Activated CD8-positive, alpha-beta memory T cell treated with anti-CD3 and anti-CD28 coated beads for 36 hours (primary cell): ENCODE measurements around the gene KIDINS220. TPM values are rescaled to one million over a fixed set of nuclear protein-coding genes. Genes with fewer than 3 reads are reported as not detected.
"Not testable (repeated sequence)": the region's sequence is repeated elsewhere in the genome, so short reads cannot be mapped to it uniquely, and the experiment has no call there.

Experiments used
- CTCF ChIA-PET: fragments of 350-600 bp; sonication (Branson Sonifier 250); formaldehyde crosslinking; loops from one replicate; lab custom pipeline; 2021; ENCODE audit warnings: antibody characterized with exemption; lab: Charles Lee
- POLR2A ChIA-PET: fragments of 350-600 bp; sonication (Branson Sonifier 250); formaldehyde crosslinking; loops from one replicate; lab custom pipeline; 2021; ENCODE audit warnings: antibody characterized with exemption; lab: Charles Lee
- total RNA-seq, 2 experiments: library from RNA; stranded (reverse); gene quantifications; one replicate each; pipeline ENCODE4 v1.2.3, GENCODE V29; 2021

The KIDINS220 gene
- total RNA-seq, 2 experiments from 2014 or later: 25.6 to 27.0 TPM

DNA sequence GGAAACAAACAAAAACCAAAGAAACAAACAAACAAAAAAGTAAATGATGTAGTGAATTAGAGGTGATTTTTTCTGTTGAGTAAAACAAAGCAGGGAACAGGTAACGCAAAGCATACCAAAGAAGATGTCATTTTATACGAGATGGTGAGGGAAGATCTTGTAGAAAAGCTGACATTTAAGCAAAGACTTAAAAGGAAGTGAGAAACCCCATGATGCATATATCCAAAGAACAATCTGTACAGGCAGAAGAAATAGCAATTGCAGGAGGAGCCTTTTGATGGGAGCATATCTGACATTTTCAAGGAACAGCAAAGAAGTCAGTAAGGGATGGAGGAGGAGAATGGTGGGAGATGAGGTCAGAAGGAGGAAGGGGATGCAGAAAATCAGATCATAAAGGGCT lies 63.0 kb downstream of the KIDINS220 start:
- ChIA-PET CTCF (no interaction called here), POLR2A (no interaction called here)

DNA sequence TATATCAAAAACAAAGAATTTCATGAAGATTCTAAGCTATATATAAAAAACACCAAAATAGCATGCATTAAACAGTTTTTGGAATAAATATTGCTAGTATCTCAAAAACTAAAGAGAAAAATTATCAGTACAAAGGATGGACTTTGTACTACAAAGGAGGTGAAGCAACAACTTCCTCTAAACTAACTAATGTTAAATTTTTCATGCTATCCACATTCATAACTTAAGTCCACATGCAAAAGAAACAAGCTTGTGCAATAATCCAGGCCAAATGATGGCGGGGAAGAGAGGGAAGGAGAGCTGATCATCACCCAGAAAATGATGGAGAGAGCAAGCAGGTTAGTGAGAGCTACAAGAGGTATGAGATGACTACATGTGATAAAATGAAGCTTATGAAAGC lies 70.1 kb downstream of the KIDINS220 start:
- ChIA-PET POLR2A (no interaction called here), CTCF (no interaction called here)

DNA sequence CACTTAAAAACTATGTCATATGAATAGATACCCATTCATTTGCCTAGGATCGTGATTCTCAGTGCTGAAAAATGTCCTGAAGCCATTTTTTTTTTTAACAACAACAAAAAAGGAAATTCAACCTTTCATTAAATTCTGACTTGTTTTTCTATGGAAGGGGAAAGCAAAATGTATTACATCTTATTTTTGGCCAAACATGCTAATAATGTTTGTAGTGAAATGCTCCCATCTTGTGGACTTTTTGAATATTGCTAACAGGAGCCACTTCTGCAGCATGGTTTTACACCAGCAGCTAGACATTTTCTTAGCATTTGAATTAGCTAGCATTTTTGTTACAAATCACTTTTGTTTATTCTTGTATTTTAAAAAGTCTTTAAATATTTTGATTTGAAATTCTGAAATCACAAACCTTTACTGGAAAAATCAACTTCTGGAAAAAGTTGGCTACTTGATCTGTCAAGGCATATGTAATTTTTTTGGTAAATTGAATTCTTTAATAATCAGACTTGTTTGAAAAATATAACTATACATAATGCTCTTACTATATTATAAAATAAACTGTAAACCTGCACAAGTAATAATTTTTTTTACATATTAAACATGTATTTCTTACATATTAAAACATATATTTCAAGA lies 75.8 kb downstream of the KIDINS220 start:
- CTCF ChIA-PET: no interaction called here
- POLR2A ChIA-PET: no interaction called here

DNA sequence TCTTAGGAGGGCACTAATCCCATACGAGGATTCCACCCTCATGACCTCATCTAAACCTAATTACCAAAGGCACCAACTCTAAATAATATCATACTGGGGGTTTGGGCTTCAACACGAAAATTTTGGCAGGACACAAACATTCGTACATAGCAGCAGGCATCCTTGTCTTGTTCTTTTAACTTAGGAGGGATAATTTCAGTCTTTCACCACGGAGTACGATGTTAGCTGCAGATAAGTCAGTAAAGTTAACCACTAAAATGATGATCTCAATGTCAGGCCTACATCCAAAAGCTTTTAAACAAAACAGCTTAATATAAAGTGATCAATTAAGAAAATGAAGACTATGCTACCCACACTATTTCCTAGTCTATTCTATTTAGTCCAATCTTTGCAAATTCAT lies 80.7 kb downstream of the KIDINS220 start:
- CTCF ChIA-PET: no interaction called here

DNA sequence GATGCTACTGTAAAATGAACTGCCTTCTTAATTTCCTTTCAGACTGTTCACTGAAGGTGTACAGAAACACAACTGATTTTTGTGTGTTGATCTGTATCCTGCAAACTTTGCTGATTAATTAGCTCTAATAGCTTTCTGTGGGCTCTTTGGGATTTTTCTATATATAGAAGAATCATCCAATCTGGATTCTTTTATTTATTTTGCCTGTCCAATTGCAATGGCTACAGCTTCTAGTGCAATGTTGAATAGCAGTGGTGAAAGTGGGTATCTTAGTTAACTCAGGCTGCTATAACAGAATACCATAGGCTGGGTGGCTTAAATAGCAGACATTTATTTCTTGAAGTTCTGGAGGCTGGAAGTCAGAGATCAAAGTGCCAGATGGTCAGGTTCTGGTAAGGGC lies 81.2 kb downstream of the KIDINS220 start:
- ChIA-PET POLR2A (no interaction called here), CTCF (no interaction called here)

More for the DNA sequence above, 80.7 kb downstream of the KIDINS220 start:
- POLR2A ChIA-PET: no interaction called here

DNA sequence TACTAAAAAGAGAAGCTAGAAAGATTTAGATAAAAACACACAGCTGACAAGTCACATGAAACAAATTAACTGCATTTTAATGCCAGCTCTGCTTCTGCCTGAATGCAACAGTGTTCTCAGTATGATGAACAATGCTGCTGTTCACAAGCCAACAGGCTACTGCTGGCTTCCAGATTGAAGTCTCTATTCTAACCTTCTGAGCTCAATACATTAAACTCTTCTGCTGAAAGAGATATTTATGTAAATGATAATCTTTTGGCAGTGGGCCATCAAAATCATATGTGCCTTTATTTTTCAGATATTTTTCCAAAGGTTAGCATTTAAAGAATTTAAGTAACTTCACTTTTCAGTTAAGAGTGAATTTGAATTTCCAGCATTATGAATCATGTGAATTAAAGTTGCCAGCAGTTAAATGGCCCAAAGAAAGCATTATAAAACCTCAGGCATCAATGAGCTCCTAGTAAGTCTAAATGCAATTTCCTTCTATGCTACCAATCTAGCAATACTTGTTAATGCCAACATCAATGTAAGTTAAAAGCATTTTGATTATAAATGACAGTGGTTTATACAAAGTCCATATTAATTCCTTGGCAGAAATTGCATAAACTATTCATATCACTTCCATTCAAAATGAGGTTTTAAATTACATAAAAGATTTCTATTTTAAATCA lies 83.2 kb downstream of the KIDINS220 start:
- ChIA-PET CTCF (no interaction called here), POLR2A (no interaction called here)

DNA sequence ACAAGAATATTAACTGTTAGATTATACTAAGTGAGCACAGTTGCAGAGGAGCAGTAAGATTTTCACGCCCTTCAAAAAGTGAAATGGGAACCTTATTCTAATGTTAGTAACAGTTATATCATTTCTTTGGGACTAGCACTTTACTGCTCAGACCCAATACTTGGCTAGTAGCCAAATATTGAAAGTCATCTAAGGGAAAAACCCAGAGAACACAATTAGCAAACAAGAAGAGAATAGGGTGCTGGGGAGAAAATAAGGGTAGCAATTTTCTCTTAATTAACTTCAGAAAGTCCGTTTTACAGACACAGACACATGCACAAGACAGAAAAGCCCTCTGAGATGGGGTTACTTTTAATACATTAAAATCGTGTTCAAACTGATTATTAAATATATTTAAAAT lies 83.8 kb downstream of the KIDINS220 start:
- ChIA-PET POLR2A (no interaction called here), CTCF (no interaction called here)

DNA sequence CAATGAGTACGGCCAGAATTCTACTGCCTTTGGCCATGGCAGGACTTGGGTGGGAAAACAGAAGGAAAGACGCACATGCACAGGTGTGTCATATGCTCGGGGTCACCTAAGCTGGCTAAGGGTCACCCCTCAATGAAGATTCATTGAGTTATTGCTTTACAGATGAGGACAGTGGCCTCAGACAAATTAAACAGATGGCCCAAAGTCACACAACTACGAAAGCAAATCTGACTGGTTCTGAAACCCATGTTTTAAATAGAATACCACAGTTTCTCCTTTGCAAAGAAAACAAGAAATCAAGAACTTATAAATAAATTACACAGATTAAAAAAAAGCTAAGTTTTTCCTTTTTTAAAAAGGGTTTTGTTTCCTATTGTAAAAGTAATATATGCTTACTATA lies 85.0 kb downstream of the KIDINS220 start:
- POLR2A ChIA-PET: no interaction called here
- CTCF ChIA-PET: no interaction called here

DNA sequence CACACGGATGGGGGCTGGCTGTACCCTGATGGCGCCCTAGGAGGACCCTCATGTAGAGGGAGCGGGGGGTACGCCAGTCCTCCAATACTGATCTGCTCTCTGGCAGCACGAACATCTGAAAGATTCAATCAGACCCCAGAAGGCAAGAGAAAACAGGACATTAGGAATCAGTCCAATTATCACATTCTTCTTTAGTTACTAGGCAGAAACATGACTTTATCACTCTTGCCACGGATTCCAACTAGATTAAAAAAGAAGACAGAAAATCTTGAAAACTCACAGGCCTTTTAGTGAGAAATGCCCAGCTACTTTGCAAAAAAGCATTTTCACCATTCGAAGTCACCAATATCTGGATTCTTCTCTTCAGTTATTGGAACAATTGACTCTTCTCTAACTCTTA lies 87.2 kb downstream of the KIDINS220 start:
- CTCF ChIA-PET: interaction anchor here (0.6 kb wide), 1 partner anchor 29 kb away, joined by 3 read pairs; no protein-coding TSS in a partner anchor
- POLR2A ChIA-PET: no interaction called here

DNA sequence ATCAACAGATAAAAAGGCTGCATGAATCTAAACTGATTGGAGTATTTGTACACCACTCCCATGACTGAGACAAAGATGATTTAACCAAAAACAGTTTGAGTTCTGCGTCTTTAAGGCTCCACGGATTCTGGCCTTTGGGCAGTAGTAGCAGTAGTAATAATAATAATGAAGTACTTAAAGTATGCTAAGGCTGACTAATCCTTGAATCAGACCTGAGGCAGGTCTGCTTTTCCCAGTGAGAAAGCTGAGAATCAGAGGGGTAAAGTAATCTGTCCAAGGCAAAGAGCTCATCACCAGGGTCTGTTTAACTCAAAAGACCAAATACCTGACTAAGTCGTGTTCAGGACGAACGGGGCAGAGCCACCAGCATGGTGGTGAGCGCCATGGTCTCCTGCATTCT lies 94.2 kb downstream of the KIDINS220 start:
- ChIA-PET CTCF (no interaction called here), POLR2A (no interaction called here)

DNA sequence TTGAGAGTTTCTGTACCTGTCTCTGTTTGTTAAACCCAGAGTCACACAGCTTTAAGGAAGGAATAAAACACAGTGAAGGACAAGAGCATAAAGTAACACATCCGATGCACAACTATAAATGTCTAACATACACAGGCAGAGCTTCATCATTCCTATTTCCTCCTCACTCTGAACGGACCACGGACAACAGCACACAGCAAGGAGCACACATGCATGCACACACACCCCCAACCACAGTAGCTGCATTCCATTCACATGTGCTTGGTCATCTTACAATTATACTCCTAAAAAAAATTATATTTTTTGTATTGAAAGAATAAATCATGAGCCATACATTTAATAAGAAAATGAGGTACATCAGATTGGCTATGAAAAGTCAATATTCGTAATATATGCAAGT lies 97.3 kb downstream of the KIDINS220 start:
- ChIA-PET CTCF (no interaction called here), POLR2A (no interaction called here)

DNA sequence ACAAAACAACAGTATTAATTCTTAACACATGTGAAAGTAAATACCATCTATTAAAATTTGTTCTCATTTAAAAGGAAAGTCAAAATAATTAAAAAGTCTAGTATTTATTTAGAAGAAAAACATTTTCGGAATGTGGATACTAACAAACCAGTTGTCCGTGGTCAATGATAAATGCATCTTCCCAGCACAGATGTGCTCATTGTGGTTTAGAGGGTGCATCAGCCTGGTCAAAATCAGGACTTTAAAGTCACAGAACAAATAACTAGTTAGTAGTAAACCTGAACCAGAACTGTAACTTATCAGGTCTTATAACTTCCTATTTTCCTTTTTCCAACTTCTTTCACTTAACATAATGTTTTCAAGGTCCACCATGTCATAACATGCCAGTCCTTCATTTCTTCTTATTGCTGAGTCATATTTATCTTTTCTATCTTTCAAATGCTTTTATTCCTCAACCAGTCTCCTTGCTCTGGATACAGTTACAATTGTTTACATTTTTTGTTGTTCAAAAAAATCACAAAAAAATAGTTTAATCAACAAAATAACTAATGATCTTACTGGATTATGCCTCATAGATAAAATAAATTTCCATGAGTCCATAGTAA lies 99.7 kb downstream of the KIDINS220 start:
- POLR2A ChIA-PET: no interaction called here
- CTCF ChIA-PET: no interaction called here

DNA sequence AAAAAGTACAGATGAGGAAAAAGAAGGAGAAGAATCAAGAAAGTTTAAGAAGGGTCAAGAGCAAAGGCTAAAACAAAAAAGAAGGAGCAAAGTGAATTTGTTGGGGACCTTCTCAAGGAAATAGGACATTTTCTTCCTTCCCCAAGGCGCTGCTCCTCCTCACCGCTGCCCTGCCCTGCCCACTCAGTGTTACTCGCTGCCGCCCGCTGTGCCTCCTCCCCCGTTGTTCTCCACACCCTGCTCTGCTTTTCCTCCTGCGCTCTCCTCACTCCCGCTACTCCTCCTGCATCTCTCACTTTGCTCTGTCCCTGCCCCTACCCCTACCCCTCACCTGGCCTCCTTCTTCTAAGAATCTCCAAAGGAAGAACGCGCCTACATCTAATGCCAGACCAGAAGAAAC lies 104.8 kb downstream of the KIDINS220 start:
- ChIA-PET CTCF (no interaction called here), POLR2A (no interaction called here)

DNA sequence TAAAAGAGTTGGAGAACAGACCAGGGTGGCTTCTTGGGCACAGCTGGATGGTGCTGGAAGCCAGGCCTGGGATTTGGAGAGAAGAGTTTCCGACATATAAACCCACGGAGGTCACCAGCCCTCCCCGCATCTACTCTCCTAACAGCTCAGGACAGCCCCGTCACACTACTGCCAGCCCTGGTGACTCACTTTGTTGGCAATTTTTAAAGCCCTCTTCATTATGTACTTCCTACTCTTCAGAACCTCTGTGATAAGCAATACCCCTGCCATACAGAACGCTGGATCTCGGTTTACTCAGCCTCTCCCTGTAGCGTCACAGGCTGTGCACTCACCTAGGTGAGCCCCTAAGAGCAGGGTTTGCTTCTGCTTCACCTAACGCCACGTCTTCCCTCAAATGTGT lies 107.5 kb downstream of the KIDINS220 start:
- ChIA-PET CTCF (no interaction called here), POLR2A (no interaction called here)

DNA sequence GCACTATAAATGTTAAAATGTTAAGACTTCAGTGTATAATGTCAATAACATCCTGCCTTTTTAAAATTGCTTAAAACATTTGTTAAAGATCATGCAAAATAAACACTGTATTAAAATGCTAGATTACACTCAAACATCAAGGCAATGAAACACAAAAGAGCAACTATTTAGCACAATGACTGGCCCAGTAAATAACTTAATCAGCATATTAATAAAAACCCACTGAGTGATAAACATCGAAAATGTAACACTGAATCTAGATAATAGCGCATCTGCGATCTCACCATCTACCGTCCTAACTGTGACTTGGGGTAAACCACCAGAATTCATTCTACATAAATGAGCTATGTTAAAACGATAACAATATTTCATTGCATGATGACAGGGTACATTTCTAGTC lies 108.3 kb downstream of the KIDINS220 start:
- POLR2A ChIA-PET, CTCF ChIA-PET: not testable (repeated sequence)

DNA sequence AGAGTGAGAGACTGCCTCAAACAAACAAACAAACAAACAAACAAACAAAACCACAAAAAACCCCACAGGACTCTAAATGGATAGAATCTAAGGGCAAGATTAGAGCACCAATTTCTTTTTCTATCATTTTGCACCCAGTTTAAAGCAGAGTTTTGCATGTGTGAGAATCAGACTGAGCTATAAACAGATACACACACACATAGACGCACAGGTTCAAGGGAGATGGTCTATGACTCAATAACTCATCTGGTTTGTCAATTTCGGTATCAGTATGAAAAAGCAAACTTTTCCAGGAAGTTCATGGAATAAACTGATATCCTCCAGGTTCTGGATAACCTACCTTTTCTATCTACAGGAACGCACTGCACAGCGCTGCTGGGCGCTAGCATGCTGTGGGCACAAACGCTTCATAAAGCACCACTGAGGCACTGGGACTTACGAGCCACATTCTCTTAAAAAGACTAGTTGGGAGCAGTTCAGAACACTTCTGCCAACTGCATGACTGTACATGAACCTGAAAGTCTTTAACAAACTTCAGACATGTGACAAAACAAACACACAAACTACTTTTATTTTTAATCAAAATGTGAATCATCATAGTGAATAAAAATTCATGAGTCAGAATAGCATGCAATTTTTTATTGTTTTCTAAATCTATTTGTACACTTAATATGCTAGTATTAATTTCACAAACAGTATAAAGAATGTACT lies 109.0 kb downstream of the KIDINS220 start:
- ChIA-PET CTCF (no interaction called here), POLR2A (no interaction called here)

DNA sequence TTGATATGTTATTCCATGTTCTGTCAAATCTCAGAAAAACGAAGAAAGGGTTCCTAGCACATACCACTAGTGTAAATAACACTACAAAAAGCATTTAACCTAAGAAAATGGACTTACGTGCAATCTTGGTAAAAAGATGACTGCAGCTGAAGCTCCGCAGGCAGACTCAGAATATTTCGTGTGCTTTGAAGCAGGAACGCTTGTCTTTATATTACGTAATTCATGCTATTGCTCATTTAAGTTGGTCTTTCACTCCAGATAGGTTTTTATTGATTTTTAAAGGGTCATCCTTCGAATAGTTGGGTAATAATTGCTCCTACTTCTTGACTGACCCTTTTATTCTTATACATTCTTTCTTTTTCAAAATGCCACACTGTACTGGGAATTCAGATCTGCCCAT lies 111.6 kb downstream of the KIDINS220 start:
- ChIA-PET POLR2A (no interaction called here), CTCF (no interaction called here)

DNA sequence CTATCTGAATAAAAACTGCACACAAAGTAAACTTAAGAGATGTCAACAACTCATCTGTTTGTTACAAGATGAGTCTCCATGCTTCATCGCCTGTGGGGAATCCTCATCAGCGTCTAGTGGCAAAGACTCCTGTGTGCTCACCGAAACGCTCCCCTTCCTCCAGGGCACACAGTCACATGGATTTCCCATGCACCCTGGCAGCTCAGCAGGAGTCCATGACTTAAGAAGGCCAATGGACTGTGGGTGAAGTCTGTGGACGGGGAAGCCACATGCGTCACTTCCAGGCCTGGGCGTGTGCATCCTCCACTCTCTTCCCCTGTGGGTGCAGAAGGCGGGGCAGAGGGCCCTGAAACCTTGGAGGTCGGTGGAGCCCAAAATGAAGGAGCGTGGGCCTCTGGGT lies 114.4 kb downstream of the KIDINS220 start:
- CTCF ChIA-PET: no interaction called here
- POLR2A ChIA-PET: no interaction called here

DNA sequence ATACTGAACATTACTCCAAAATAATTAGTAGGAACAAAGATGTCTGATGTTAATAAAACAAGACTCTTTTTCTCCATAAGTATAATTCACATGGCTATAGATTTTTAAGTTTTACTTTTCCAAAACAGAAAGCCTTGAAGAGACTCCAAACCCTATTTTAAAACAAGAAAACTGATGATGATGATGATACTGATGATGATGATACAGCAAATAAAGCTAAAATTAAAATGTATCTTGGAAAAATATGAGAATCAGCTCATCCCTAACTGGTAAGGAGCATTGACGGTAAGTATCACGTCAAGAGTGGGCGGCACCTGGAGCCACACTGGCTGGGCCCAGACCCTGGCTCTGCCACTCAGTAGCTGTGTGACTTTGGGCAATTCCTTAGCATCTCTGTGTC lies 116.0 kb downstream of the KIDINS220 start:
- ChIA-PET POLR2A (no interaction called here), CTCF (interaction anchor here (0.7 kb wide), 1 partner anchor 28 kb away, joined by 3 read pairs; no protein-coding TSS in a partner anchor)

DNA sequence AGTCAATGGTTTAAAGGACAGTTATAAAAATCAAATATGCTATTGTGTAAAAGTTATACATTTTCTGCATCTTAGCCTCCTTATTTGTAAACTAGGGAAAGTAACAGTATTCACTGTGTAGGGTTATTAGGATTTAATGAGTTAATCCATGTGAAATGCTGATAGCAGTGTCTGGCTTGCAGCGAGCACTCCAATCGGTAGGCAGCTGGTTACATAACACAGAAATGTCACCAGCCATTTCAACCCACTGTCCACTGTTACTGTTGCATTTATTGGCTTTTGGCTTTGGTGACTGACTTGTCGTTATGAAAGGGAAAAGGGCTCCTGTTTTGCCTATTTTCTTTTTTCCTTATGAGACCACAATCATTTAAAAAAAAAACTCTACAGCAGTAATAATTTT lies 116.7 kb downstream of the KIDINS220 start:
- ChIA-PET CTCF (interaction anchor here (0.7 kb wide), 1 partner anchor 29 kb away, joined by 3 read pairs; no protein-coding TSS in a partner anchor), POLR2A (no interaction called here)
